GM21576 (cell line): ENCODE results near the gene GDPD4.

Experiments used
- ATAC-seq: cut with Tn5 transposase; IDR thresholded peaks from one replicate; pipeline ENCODE4 v1.9.1; 2021; ENCODE audit warnings: mild to moderate bottlenecking, moderate library complexity; ENCODE audit not compliant: unreplicated experiment

Gene GDPD4

DNA sequence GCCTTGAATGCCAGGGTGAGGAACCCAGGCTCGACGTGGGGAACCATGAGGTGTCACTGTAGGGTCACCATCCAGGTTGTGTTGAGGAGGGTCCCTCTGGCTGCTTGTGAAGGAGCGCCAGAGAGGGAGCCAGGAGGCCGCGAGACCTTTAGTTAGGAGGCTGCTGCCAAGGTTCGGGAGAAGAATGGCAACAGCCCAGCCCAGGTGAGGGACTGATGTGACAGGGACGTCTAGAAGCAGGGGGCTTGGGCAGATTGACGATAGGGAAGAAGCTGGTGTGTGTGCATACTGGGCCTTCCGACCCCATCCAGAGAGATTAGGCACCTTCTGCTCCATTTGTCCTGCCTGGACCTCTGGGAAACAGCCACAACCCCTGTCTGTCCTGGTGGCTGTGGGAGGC, 124.5 kb downstream of the GDPD4 start:
- no peak for ATAC-seq

DNA sequence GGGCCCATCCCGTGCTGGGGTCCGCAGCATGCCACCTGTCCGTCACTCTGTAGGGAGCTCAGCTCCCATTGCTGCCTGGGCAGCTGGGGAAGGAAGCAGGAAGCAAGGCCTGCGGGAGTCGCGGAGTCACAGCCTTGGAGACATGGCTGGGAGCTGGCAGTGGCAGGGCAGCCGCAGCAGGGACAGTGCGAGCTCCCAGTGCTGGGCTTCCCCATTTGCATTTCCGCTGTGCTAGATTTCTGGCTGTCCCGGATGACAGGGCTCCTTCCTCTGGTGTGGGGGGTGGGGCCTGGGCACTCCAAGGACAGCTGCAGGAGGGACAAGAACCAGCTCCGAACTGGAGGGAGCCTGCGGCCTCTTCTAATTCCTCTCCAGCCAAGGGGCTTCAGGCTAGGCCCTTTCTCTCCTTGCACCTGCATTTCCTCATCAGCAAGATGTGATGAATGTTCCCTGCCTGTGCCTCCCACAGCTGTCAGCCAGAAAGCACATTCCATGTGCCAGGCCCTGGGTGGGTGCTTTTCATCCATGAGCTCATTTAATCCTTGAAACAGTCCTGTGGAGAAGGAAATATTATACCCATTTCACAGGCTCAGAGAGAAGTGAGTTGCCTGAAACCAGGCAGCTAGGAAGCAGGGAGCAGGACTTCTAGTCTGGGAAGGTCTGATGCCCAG, 125.5 kb downstream of the GDPD4 start:
- no peak for ATAC-seq

DNA sequence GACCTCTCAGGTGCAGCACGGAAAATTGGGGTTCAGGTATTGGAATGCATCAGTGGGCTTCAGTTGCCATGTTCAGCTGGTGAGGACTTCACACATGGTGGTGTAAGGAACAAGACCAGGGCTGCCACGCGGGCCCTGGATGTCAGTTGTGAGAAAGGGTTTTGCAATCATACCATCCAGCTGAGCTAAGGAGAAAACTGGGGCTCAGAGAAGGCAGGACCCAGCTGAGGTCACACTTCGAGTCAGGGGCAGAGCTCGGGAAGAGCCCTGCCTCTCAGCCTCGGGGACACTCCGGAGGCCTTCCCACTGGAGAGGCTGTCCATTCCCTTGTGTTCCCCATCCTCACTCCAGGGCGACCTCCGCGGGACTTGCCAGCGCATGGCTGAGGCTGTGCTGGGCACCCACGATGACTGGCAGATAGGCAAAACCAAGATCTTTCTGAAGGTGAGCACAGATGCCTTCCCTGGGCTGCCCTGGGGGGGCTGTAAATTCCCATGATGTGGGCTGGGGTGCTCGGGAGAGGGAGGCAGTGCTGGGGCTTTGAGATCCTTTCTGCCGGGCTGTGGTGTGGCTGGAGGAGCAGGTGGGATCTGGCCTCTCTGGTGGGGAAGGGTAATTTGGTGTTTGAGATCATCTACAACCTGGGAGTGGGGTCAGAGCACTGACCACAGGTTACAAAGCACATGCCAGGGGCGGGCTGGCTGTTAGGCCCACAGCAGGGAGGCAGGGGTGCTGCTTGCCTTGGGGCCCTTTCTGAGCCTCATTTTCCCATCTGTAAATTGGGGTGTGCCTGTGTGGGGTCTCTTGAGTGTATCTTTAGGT, 126.3 kb downstream of the GDPD4 start:
- no peak for ATAC-seq

DNA sequence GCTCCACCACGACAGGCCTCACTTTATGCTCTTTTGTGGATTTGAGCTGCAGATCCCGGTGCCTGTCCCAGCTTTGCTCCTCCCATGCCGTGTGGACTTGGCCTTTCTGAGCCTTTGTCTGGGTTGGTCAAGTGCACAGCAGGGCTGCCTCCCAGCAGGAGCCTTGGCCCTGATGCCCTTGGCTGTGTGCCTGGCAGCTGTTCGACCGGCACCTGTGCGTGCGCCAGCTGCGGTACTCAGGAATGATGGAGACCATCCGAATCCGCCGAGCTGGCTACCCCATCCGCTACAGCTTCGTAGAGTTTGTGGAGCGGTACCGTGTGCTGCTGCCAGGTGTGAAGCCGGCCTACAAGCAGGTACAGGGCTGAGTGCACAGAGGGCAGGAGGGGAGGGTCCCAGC, 126.9 kb downstream of the GDPD4 start:
- ATAC-seq: no peak

DNA sequence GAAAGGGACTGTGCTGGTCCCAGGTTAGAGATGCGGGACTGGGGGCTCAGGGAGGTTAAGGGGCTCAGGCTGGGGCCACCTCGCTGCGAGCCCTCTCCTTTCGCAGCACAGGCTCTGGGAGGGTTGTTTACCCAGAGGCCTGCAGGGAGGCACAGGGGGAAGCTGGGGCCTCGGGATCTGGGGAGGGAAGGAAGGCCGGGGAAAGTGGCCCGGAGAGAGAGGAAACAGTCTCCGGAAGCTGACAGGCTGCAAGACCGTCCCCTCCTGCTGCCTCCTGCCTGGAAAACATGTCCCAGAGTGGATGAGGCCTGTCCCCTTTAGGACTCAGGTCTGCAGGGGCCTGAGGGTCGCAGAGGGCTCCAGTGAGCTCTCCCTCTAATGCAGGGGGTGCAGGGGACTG, 128.0 kb downstream of the GDPD4 start:
- ATAC-seq: no peak

DNA sequence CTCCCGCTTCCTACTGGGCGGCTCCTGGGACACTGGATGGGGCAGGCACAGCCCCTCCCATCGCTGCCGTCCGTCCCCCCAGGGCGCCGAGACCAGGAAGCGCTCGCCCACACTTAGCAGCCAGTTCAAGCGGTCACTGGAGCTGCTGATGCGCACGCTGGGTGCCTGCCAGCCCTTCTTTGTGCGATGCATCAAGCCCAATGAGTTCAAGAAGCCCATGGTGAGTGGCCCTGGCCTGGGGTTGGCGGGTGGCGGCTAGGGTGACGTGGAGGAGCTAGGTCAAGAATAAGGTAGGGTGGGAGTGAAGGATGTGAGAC, 128.9 kb downstream of the GDPD4 start:
- ATAC-seq: no peak

DNA sequence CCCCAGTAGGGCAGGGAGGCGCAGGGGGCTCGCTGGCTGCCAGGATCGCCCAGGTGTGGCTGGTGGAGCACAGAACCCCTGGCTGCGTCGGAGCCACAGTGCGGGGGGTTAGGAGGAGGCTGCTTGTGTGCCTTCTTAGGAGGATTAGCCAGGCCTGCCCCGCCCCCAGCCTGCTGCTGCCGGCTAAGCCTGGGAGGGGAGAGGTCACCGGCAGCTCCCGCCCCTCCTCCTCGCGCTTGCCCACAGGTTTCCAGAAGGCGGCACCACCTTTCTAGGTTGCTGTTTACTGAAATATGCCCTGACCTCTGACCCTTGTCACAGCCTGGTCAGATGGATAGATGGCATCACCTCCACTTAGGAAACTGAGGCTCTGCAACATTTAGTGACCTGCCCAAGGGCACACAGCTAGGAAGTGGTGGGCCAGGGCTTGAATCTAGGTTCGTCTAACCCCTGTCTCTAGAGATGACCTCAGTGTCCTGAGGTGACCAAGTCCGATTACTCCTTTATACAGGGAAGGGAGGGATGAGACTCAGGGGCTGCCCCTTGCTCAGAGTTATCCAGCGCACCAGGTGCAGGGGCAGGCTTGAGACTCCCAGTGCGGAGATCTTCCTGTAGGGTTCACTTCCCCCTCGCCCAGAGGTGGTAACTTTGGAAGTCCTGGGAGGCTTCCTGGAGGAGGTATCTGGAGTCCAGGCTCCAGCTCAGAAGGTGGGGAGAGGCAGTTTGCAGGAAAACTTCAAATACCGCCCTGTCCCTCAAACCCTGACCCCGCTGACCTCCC, 129.4 kb downstream of the GDPD4 start:
- ATAC-seq: no peak

DNA sequence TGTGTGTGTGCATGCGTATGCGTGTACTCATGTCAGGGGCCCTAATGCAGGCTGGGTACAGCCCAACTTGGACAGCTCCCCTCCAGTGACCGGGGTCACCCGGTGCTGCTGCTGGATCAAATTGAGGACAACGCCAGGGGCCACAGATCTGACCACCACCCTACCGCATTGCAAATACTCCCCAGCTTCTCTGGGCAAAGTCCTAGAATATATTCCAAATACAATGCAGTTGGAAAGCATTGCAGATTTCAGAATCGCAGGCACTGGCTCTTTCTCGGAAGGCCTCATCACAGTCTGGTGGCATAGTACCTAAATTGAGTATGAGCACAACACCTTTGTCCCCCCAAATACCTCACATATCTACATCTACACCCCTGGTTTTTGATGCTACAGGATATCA, 130.2 kb downstream of the GDPD4 start:
- no peak for ATAC-seq

DNA sequence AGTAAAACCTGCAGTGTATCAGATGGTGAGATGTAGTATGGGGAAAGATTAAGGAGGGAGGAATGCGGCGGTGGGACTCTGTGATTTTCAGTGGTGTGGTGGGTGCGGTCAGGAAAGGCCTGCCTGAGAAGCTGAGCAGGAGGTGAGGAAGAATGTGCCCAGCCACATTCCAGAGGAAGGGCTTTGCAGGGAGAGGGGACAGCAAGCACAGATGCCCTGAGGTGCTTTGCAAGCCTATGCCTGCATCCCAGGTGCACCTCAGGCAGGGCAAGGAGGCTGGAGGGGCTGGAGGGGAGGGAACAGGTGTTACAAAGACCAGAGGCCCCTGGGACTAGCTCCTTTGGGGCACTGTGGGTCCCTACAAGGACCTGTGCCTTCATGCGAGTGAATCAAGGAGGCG, 131.4 kb downstream of the GDPD4 start:
- no peak for ATAC-seq

DNA sequence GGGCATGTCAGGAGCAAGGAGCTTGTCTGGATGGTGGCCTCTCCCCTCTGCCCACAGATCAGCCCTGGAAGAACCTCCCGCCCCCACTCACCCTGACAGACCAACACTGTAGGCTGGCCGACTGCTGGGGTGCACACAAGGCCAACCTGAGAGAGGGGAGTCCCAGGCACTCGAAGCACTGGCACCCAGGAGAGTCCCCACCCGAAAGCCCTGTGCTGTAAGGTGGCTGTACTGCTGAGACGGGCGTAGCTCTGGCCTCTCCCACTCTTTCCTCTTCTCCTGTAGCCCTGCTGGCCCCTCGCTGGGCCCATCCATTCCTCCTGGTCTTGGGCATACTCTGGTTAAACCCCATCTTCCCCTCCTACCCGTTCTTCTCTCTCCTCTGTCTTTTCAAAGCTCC, 133.7 kb downstream of the GDPD4 start:
- no peak for ATAC-seq

DNA sequence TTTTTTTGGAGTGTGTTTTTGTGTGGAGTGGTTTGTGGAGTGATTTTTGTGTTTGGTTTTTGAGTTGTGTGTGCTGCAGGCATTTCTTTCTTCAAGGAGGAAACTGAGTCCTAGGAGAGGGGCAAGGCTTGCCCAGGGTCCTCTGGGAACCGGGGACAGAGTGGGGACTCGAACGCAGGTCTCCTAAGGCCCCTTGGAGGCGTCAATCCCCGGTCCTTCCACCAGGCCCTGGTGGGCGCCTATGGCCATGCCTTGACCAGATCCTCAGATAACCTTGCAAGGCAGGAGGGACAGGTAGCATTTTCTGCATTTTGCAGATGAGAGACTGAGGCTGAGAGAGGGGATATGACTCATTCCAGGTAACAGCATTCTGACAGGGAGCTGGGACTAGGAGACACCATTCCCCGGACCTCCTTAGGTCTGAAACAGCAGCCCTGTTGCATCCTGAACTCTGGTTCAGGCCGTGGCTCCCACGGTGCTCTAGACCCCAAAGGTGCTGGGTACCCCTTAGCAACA, 134.3 kb downstream of the GDPD4 start:
- ATAC-seq: no peak
